Measurements from ENCODE around the gene PIK3C2G.

DNA sequence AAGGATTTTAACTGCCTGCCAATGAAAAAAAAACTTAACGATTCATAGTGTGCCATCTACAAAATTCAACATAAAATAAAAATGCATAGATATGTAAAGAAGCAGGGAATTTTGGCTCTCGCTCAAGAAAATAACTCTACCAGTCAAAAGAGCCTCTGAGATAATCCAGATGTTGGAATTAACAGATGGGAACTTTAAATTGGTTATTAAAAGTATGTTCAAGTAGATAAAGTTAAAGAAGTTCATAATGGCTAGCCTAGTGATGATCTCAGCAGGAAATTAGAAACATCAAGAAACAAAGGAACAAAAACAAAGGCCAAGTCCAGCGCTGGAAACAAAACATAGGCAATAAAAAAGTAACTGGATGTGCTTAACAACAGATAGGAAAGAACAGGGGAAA lies 23.1 kb downstream of the PIK3C2G start:
- TF ChIP-seq, protein P1, sequence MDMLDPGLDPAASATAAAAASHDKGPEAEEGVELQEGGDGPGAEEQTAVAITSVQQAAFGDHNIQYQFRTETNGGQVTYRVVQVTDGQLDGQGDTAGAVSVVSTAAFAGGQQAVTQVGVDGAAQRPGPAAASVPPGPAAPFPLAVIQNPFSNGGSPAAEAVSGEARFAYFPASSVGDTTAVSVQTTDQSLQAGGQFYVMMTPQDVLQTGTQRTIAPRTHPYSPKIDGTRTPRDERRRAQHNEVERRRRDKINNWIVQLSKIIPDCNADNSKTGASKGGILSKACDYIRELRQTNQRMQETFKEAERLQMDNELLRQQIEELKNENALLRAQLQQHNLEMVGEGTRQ (IDR thresholded peaks at IDR 0.05) = no peak
- TF ChIP-seq JUN (IDR thresholded peaks at IDR 0.05) (no peak), POLR2A (IDR thresholded peaks at IDR 0.05; ENCODE audit: low read length) (no peak), HDAC2 (IDR thresholded peaks at IDR 0.05) (no peak), CHD4 (IDR thresholded peaks at IDR 0.05; ENCODE audit: borderline replicate concordance) (no peak), RNF2 (IDR thresholded peaks at IDR 0.05; ENCODE audit: borderline replicate concordance, low read depth) (no peak), NPAS2 (CRISPR knock-in tag; IDR thresholded peaks at IDR 0.05; ENCODE audit: borderline replicate concordance) (no peak), EP300 (IDR thresholded peaks at IDR 0.05) (no peak), BHLHE40 (IDR thresholded peaks at IDR 0.05; ENCODE audit: low read depth, low read length) (no peak), RFX5 (IDR thresholded peaks at IDR 0.05) (no peak)
- TF ChIP-seq, protein P2, sequence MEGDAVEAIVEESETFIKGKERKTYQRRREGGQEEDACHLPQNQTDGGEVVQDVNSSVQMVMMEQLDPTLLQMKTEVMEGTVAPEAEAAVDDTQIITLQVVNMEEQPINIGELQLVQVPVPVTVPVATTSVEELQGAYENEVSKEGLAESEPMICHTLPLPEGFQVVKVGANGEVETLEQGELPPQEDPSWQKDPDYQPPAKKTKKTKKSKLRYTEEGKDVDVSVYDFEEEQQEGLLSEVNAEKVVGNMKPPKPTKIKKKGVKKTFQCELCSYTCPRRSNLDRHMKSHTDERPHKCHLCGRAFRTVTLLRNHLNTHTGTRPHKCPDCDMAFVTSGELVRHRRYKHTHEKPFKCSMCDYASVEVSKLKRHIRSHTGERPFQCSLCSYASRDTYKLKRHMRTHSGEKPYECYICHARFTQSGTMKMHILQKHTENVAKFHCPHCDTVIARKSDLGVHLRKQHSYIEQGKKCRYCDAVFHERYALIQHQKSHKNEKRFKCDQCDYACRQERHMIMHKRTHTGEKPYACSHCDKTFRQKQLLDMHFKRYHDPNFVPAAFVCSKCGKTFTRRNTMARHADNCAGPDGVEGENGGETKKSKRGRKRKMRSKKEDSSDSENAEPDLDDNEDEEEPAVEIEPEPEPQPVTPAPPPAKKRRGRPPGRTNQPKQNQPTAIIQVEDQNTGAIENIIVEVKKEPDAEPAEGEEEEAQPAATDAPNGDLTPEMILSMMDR (IDR thresholded peaks at IDR 0.05) = no peak
- TF ChIP-seq, protein P3, sequence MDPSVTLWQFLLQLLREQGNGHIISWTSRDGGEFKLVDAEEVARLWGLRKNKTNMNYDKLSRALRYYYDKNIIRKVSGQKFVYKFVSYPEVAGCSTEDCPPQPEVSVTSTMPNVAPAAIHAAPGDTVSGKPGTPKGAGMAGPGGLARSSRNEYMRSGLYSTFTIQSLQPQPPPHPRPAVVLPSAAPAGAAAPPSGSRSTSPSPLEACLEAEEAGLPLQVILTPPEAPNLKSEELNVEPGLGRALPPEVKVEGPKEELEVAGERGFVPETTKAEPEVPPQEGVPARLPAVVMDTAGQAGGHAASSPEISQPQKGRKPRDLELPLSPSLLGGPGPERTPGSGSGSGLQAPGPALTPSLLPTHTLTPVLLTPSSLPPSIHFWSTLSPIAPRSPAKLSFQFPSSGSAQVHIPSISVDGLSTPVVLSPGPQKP (IDR thresholded peaks at IDR 0.05; ENCODE audit: low read depth, low read length) = no peak
- TF ChIP-seq, protein P4, sequence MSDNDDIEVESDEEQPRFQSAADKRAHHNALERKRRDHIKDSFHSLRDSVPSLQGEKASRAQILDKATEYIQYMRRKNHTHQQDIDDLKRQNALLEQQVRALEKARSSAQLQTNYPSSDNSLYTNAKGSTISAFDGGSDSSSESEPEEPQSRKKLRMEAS (IDR thresholded peaks at IDR 0.05) = no peak
- TF ChIP-seq, protein P5, sequence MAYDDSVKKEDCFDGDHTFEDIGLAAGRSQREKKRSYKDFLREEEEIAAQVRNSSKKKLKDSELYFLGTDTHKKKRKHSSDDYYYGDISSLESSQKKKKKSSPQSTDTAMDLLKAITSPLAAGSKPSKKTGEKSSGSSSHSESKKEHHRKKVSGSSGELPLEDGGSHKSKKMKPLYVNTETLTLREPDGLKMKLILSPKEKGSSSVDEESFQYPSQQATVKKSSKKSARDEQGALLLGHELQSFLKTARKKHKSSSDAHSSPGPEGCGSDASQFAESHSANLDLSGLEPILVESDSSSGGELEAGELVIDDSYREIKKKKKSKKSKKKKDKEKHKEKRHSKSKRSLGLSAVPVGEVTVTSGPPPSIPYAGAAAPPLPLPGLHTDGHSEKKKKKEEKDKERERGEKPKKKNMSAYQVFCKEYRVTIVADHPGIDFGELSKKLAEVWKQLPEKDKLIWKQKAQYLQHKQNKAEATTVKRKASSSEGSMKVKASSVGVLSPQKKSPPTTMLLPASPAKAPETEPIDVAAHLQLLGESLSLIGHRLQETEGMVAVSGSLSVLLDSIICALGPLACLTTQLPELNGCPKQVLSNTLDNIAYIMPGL (CRISPR knock-in tag; IDR thresholded peaks at IDR 0.05; ENCODE audit: borderline replicate concordance) = no peak
